DOHH2 (cell line): ENCODE data around the gene LACTBL1.
A peak's percentile ranks its signal among the peaks of the same experiment; 100 is the strongest.

Experiments used
- CTCF ChIP-seq: fragments of 200-600 bp; sonication (generic); IDR thresholded peaks from one replicate; pipeline ENCODE4 v1.5.1; 2014; ENCODE audit warnings: antibody characterized with exemption, mild to moderate bottlenecking, low read depth, low read length; ENCODE audit not compliant: poor library complexity, severe bottlenecking
- EZH2phosphoT487 ChIP-seq: fragments of 200-600 bp; sonication (generic); IDR thresholded peaks from 2 replicates; pipeline ENCODE4 v1.6.1; 2017; ENCODE audit warnings: borderline replicate concordance, mild to moderate bottlenecking, antibody characterized with exemption, low read length, moderate library complexity, mixed read lengths

- TF ChIP-seq EZH2phosphoT487 (no peak), CTCF (peak; percentile 94)
Measured at GRCh38 chr1:22976461-22977243, 4.0 kb upstream of the LACTBL1 start.
